Ovary (tissue), 3 donors: Measurements from ENCODE around the gene FBXL15.

Source experiments
- CTCF ChIP-seq, 3 donors: fragments of 450-650 bp in 2 of 3; fragments of 200-600 bp in 1 of 3; IDR thresholded peaks; one replicate each; pipeline versions ENCODE4 v1.5.1 to v1.8.0; 2016 to 2022; ENCODE audit warnings: antibody characterized with exemption in 3 of 3, mild to moderate bottlenecking in 1 of 3
- EP300 ChIP-seq: sonication (generic); formaldehyde crosslinking; IDR thresholded peaks from one replicate; pipeline ENCODE4 v1.6.1; 2017; ENCODE audit warnings: antibody characterized with exemption
- POLR2A ChIP-seq: fragments of 450-650 bp; IDR thresholded peaks from one replicate; pipeline ENCODE4 v1.6.1; 2017; ENCODE audit warnings: antibody characterized with exemption, mild to moderate bottlenecking, moderate library complexity
- donor health status: DM: no; HTN: no; CAD: no.

- TF ChIP-seq CTCF (IDR thresholded peaks at IDR 0.05) (no peak), POLR2A (no peak), EP300 (no peak)
Measured at GRCh38 chr10:102389894-102390293, 30.7 kb upstream of the FBXL15 start.
